DMS 273 treated with DMSO at 0.1 percent for 48 hours (cell line): ENCODE data around the gene CATSPERE.
"Not testable (repeated sequence)": the region's sequence is repeated elsewhere in the genome, so short reads cannot be mapped to it uniquely, and the experiment has no call there.

Experiments
- DNase-seq: peaks from one replicate; lab custom pipeline; 2025; lab: John Stamatoyannopoulos, UW

CATSPERE gene

GRCh38 chr1:244664353-244664752 is 203.3 kb downstream of the CATSPERE start:
- no peak for DNase-seq

GRCh38 chr1:244665771-244666217 is 204.7 kb downstream of the CATSPERE start:
- DNase-seq, result no peak

GRCh38 chr1:244666672-244667418 is 205.8 kb downstream of the CATSPERE start:
- DNase-seq, result not testable (repeated sequence)

- no peak for DNase-seq
Observed at GRCh38 chr1:244667797-244668196, 206.7 kb downstream of the CATSPERE start.

- peak; percentile 19 for DNase-seq
Observed at GRCh38 chr1:244672946-244673682, 212.0 kb downstream of the CATSPERE start.

- no peak for DNase-seq
Observed at GRCh38 chr1:244674446-244674845, 213.4 kb downstream of the CATSPERE start.

- DNase-seq, result no peak
Observed at GRCh38 chr1:244675167-244675566, 214.1 kb downstream of the CATSPERE start.

GRCh38 chr1:244678697-244679096 is 217.6 kb downstream of the CATSPERE start:
- no peak for DNase-seq

- DNase-seq, result no peak
Observed at GRCh38 chr1:244680667-244681066, 219.6 kb downstream of the CATSPERE start.

- not testable (repeated sequence) for DNase-seq
Observed at GRCh38 chr1:244682087-244682486, 221.0 kb downstream of the CATSPERE start.
